HG03175 (cell line): ENCODE measurements around the gene WFDC12.
"Not testable (repeated sequence)": the region's sequence is repeated elsewhere in the genome, so short reads cannot be mapped to it uniquely, and the experiment has no call there.

Experiments used
- ATAC-seq: cut with Tn5 transposase; IDR thresholded peaks from one replicate; pipeline ENCODE4 v1.9.1; 2021; ENCODE audit warnings: mild to moderate bottlenecking, moderate library complexity; ENCODE audit not compliant: unreplicated experiment

WFDC12 gene, protein sequence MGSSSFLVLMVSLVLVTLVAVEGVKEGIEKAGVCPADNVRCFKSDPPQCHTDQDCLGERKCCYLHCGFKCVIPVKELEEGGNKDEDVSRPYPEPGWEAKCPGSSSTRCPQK

DNA sequence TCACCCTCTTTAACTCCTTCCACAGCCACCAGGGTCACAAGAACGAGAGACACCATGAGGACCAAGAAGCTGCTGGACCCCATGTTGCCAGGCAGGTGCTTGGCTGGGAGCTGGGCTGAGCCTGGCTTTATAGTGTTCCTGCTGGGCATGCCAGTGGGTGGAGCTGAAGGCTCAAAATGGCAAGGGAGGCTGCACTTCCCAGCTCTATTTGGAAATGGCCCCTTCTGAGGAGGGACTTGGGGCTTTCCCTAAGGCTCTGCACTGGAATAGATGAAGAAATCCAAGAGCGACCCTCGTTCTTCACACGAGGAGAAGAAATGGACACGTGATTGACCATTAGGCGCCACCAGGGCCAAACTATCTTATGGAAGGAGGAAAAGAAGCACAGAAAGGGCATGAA lies at the start of gene WFDC12:
Gene WFDC12, minus strand, starts transcription at position 101 of the 400 bp plus-strand sequence. Its CDS starts 18 bp downstream, at position 83.
- ATAC-seq = no peak

DNA sequence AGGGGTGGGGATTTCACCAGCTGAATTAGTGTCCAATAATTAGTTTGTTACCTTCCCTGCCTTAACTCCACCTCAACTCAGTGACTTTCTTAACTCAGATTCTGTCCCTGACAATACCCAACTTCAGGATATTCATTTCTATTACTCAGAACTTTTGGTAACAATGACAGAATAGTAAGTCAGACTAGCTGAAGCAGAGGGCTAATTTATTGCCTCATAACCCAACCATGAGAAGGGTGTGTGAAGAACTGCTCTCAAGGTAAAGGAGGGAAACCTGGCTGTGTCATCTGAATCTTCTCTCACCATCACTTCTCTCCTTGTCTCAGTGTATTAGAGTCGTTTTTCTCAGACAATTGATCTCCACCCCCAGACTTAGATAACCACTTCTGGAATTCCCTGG lies 49.3 kb upstream of the WFDC12 start:
- no peak for ATAC-seq

DNA sequence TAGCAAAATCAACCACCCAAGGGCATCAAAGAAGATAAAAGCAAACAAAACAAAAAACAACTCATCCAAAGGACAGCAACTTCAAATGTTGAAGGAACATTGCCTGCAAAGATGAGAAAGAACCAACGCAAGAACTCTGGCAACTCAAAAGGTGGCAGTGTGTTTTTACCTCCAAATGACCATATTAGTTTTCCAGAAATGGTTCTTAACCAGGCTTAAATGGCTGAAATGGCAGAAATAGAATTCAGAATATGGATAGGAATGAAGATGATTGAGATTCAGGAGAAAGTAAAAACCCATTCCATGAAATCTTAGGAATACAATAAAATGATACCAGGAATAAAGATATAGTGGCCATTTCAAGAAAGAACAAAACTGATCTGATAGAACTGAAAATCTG lies 40.6 kb upstream of the WFDC12 start:
- ATAC-seq = no peak

DNA sequence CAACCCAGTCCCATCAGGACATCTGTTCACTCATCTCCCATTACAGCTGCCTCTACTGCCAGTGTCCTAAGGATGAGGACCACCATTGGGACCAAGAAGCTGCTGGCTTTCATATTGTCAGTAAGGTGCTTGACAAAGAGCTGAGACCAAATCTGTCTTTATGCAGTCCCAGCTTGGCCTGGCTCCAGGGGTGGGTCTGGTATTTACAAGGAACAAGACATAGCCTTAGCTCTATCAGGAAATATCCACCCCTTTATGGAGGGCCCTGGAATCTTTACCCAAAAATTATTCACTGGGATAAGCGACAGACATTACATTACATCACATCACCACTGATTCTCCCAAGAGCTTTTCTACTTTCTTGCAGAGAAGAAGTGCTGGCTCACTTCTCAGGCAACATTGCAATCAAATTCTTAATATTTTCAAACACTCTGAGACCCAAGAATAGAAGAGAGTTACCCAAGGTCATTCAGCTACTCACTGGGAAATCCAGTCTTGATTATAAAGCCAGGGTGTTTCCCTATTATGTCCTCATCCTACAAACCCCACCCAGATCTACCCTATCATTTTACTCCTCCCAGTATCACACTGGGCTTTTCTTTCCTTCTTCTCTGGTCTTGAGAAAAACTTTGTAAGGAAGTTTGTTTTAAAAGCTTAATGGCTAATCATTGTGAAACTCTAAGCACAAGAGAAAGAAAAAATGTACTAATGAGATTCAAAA lies 39.0 kb upstream of the WFDC12 start:
- no peak for ATAC-seq

DNA sequence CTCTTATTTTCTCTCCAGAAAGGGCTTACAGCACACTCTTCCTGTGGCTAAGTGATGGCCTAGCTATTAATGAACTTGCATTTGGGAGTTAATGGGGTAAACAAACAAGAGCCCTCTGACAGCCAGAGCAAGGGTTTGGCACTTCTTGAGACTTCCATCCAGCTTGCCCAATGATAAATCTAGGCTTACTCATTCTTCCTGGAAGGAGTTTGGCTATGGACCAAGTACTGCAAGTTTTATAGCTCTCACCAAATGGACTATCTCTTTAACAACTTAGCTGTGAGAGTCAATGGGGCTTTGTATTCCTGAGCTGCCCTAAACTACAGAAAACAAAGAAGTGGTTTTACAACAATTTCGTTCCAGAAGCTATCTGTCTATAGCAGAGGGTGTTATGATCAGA lies 33.7 kb upstream of the WFDC12 start:
- ATAC-seq = no peak

DNA sequence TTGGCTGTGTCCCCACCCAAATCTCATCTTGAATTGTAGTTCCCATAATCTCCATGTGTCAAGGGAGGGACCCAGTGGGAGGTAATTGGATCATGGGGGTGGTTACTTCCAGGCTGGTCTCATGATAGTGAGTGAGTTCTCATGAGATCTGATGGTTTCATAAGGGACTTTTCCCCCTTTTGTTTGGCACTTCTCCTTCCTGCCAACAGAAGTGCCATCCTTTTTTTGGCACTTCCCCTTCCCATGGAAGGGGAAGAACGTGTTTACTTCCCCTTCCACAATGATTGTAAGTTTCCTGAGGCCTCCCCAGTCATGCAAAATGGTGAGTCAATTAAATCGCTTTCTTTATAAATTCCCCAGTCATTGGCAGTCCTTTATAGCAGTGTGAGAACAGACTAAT lies 32.4 kb upstream of the WFDC12 start:
- no peak for ATAC-seq

DNA sequence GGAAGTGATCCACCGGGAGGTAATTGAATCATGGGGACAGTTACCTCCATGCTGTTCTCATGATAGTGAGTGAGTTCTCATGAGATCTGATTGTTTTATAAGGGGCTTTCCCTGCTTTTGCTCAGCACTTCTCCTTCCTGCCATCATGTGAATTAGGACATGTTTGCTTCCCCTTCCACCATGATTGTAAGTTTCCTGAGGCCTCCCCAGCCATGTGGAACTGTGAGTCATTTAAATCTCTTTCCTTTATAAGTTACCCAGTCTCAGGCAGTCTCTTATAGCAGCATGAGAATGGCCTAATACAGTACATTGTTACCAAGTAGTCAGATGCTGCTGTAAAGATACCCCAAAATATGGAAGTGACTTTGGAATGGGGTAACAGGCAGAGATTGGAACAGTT lies 30.5 kb upstream of the WFDC12 start:
- not testable (repeated sequence) for ATAC-seq

DNA sequence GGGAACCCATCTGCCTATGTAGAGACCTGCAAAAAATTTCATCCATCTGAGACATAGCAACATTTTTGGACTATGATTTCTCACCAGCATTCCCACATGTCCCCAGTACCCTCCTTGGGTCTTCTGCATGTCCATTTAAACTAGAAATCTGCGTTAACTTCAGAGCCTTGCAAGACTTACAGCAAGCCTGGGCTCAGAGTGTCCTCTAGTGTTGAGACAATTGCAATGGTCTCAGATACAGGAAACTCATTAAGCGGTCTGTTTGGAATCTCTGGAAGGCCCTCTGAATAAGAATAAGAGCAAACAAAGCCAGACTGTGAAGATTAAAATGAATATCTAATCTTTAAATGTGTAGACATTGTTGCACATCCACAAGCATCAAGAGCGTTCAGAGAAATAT lies 29.9 kb upstream of the WFDC12 start:
- ATAC-seq = no peak

DNA sequence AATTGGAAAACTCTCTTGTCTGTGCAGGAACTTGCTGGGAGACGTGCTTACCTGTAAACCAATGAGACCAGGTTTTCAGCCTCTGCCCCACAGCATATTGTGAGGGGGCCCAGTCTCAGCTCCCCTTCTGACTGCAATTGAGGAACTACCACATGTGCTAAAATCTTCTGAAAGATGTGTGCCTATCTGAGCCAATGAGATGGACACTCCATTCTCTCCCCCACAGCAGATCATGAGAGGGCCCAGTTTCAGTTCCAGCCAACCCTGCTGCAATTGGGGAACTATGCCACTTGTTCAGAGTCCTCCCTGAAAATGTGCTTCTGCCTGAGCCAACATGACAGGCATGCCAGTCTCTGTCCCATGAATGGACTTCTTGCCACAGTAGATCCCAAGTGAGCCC lies 29.5 kb upstream of the WFDC12 start:
- ATAC-seq = no peak

DNA sequence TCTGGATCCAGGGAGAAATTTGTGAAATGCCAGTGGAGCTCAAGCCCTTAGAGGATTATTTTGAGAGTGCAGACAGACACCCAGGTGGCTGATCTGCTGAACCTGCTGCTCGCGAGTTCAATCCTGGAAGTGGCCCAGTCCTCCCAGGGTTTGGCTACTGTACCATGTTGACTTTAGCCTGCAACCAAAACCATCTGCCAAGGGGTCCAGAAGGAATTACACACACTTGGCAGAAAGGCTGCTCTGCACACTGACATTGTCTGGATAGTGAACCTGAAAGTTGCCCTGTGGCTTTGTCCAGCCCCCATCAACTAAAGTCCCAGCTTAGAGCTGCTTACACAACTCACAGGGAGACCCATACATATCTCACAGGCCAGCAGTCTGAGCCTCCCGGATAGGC lies 28.9 kb upstream of the WFDC12 start:
- no peak for ATAC-seq

DNA sequence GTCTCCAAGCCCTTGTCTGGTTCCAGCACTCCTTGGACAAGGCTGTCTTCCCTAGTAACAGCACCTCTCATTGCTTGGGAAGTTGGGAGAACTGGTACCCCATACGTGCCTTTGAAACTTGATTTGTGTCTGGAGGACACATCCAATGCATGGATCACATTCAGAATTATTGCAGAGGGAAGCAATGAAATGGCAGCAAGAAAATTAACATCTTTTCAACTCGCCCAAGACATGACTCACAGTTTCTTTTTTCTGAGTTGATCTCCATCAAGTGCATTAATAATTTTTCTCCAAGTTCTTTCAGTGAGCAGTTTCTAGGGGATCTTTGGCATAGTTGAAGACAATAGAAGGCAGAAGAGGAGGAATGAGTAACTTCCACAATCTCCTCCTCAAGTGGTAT lies 28.1 kb upstream of the WFDC12 start:
- ATAC-seq = no peak

DNA sequence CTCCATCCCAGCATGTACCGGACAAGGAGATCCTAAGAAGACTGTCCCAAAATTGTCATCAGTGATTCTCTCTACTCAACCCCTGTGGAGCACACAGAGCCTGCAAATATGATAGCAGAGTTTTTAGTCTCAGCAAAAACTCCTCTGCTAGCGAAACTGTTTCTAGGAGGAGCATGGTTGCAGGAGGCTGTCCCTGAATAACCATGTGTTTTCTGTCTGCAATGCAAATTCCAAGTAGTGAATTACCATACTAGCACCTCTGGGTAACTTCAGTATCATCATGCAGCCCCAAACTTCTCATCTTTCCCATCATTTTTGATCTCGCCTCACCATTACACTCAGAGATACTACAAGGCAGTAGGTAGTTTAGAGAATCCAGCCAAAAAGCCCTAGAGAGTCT lies 24.8 kb upstream of the WFDC12 start:
- no peak for ATAC-seq

DNA sequence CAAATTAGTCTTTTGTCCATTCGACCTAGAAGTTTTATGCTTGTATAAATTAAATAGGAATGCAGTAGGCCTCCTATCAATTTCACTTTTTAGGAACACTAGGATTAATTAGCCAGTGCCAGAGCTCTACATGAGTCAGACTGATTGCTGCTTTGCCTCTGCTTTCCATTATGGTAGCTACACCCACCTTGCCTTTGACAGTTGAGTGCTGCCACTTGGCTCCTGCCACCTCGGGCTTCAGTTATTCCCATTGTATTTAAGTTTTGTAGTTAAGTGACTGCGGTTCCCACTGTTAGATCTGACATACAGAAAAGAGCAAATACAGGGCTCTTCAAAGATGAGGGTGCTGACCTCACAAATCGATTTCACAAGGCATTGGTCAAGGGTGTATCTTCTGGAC lies 16.6 kb upstream of the WFDC12 start:
- ATAC-seq = no peak

DNA sequence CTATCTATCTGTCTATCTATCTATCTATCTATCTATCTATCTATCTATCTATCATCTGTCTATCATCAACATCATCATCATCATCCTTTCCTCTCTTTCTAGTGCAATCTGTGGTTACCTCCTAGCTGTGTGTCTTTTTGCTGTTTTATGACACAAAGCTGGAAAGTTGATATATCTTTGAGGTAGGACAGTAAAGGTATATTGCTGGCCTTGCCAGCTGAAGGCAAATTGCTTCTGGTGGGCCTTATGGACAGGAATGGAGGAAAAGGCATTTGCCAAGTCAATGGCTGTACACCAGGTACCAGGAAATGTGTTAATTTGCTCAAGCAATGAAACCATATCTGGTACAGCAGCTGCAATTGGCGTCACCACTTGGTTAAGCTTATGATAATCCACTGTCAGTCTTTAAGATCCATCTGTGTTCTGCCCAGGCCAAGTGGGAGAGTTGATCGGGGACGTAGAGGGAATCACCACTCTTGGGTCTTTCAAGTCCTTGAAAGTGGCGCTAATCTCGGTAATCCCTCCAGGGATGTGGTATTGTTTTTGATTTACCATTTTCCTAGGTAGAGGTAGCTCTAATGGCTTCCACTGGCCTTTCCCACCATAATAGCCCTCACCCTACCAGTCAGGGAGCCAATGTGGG lies 15.6 kb upstream of the WFDC12 start:
- not testable (repeated sequence) for ATAC-seq

DNA sequence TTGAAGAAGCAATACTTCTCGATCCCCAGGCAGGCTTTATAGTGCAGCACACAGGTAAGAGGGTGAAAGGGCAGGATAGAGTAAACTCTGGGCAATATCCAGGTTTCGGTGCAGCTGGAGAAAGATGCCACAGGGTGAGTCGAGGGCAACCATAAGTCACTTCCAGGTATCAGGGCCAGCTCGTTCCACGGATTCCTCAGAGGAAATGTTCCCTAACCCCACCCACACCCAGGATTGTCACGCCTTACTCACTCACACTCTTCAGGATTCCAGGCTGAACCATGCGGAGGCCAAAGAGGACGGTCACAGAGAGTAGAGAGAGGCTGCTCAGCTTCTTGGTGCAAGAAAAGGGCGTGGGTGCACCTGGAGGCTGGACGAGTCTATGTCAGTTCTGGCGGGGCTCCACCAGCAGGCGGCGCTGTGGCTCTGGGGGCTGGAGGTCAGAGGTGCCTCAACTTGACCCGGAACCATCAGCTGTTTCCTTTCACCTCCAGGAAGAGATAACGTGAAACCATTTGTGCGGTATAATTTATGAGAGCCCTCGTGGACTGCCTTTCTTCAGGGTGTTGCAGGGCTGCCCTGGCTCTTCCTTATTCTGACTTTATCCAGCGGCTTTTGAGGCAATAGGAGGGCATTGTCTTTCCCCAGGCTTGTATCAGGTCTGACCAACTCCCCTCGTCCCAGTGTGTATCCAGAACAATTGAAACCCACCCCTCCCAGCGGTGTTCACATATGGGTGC lies 14.5 kb upstream of the WFDC12 start:
- ATAC-seq = no peak

DNA sequence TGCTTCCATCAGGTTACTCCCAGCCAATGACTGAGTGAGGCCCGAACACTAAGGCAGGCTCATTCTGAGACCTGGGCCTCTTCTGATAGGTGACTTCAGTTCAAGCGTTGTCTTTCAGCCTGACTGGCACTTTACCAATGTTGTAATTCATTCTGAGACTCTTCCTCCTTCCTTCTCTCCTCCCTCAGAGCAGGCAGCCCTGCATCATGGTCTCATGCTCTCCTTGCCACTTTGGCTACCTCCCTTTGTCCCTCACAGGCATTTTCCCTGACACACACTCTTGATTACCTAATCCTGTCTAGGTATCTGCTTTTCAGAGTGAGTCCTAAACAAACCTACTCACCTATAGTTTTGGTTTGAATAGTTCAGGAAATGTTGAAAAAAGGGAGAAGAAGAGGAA lies 12.6 kb upstream of the WFDC12 start:
- ATAC-seq = no peak

DNA sequence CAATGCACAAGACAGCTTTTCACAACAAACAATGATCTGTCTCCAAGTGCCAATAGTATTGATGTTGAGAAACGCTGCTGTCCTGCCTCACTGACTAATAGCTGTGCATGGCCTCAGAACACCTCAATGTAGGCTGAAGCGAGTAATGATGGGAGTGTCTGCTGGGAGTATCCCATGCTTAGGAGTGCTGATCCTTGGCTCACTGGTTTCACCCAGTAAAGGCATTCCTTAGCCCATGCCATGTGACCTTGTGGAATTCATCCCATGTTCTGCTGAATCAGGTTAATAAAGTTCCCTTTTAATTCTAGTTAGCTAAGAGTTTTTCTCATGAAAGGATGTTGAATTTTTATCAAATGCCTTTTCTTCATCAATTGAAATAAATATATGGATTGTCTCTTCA lies 3.8 kb upstream of the WFDC12 start:
- ATAC-seq = no peak

DNA sequence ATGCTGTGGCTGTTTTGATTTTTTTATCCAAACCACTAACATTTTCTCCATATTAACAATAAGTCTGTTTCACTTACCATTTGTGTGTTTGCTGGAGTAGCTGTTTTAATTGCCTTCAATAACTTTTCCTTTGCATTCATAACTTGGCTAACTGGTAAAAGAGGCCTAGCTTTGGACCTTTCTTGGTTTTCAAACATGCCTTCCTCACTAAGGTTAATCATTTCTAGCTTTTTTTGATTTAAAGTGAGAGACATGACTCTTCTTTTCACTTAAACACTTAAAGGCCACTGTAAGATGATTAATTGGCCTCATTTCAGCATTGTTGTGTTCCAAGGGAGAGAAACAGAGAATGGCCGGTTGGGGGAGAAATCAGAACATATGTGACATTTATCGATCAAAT lies 2.9 kb downstream of the WFDC12 start:
- no peak for ATAC-seq

DNA sequence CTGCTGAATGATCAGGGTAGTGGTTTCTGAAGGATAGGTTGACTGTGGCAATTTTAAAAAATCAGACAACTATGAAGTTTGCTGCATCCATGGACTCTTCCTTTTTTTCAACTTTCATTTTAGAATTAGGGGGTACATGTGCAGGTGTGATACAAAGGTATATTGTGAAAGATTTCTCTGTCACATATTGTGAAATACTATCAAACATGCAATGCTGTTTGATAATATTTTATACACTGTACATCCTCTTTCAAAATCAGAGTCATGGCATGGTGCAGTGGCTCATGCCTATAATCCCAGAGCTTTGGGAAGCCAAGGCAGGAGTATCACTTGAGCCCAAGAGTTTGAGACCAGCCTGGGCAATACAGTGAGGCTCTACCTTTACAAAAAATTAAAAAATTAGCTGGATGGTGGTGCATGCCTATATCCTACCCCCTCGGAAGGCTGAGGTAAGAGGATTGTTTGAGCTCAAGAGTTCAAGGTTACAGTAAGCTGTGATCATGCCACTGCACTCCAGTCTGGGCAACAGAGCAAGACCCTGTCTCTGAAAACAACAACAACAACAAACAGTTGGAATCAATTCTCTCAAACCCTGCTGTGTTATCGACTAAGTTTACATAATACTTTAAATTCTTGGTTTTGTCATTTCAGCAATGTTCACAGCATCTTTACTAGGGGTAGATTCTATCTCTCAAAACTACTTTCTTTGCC lies 4.6 kb downstream of the WFDC12 start:
- ATAC-seq = no peak

DNA sequence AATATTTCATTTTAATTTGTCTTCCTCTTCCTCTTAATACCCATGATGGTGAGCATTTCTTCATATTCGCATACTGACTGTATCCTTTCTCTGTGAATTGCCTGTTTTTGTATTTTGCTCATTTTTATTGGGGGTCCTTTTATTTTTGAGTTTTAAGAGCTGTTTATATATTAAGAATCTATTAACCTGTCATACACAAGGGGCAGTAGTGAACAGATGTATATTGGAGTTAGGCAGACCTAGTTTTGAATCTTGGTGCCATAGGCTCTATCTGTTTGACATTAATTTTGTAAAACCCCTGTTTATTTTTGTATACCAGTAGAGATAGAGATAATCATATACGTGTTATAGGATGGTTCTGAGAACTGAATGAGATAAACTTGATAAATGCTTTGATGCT lies 6.2 kb downstream of the WFDC12 start:
- no peak for ATAC-seq

DNA sequence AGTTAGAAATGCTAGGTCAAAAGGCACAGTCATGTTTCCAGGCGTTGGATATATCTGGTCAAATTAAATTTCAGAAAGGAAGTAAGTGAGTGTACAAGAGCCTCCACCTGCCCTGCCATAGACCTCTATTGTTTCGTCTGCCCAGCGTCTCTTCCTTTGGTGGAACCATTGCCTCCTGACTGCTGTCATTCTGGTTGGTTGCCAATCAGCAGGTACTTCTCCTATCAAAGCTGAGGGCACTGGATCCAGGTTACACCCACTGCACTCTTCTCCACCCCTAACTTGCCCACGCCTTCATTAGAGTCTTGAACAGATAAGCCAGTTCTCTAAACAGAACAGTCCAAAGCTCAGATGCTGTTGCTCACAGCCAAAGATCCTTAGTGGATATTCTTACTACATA lies 6.7 kb downstream of the WFDC12 start:
- ATAC-seq = no peak
